K562 (cell line): ENCODE data around the gene IGF1R. TPM values are rescaled to one million over a fixed set of nuclear protein-coding genes. Genes with fewer than 3 reads are reported as not detected.

ENCODE experiments used
- ATF2 ChIP-seq: sonication (generic); formaldehyde crosslinking; IDR thresholded peaks from 2 replicates; pipeline ENCODE4 v1.8.1; 2022; ENCODE audit warnings: missing genetic modification reagents
- CHD2 ChIP-seq: IDR thresholded peaks from 2 replicates; pipeline ENCODE4 v1.6.1; 2011; ENCODE audit warnings: low read depth, low read length
- CTCF ChIP-seq, 3 experiments: IDR thresholded peaks in 2 of 3; conservative IDR thresholded peaks in 1 of 3; 2 replicates each; pipeline ENCODE4 v1.5.1; 2011 to 2012; ENCODE audit warnings: low read length in 3 of 3, mild to moderate bottlenecking in 3 of 3, control low read depth in 2 of 3, improper control_type of control experiment in 1 of 3, inconsistent platforms in 1 of 3, low read depth in 1 of 3, mixed read lengths in 1 of 3, moderate library complexity in 1 of 3; ENCODE audit not compliant: insufficient read depth in 2 of 3
- FOSL1 ChIP-seq: fragments of 200-800 bp; sonication (Bioruptor generic); conservative IDR thresholded peaks from 2 replicates; pipeline ENCODE4 v1.6.1; 2016; ENCODE audit warnings: missing genetic modification characterization, missing compliant biosample characterization
- KDM4B ChIP-seq, 2 experiments: fragments of 450-650 bp in 1 of 2; sonication (generic) in 1 of 2; IDR thresholded peaks; 2 replicates each; pipeline ENCODE4 v1.6.1; 2016 to 2017; ENCODE audit warnings: borderline replicate concordance in 2 of 2, antibody characterized with exemption in 1 of 2, low read depth in 1 of 2, mild to moderate bottlenecking in 1 of 2
- MAFG ChIP-seq: fragments of 450-650 bp; conservative IDR thresholded peaks from 2 replicates; pipeline ENCODE4 v1.6.1; 2016; ENCODE audit warnings: missing genetic modification characterization, missing compliant biosample characterization
- MTA2 ChIP-seq: fragments of 450-650 bp; IDR thresholded peaks from 2 replicates; pipeline ENCODE4 v1.6.1; 2016; ENCODE audit warnings: low read depth
- NFIC ChIP-seq: fragments of 450-650 bp; IDR thresholded peaks from 2 replicates; pipeline ENCODE4 v1.6.1; 2017; ENCODE audit warnings: mild to moderate bottlenecking, inconsistent platforms
- NR3C1 ChIP-seq: sonication (generic); formaldehyde crosslinking; IDR thresholded peaks from 2 replicates; pipeline ENCODE4 v1.8.1; 2022; ENCODE audit warnings: missing genetic modification reagents
- PURB ChIP-seq: sonication (generic); formaldehyde crosslinking; IDR thresholded peaks from 2 replicates; pipeline ENCODE4 v1.9.0; 2021; ENCODE audit warnings: low read depth, mild to moderate bottlenecking, missing genetic modification reagents
- PYGO2 ChIP-seq: fragments of 450-650 bp; IDR thresholded peaks from 2 replicates; pipeline ENCODE4 v1.6.1; 2016; ENCODE audit warnings: mild to moderate bottlenecking, missing genetic modification characterization, moderate library complexity, missing compliant biosample characterization
- RBFOX2 ChIP-seq: fragments of 200-400 bp; formaldehyde crosslinking; IDR thresholded peaks from 2 replicates; pipeline ENCODE4 v1.6.1; 2017; ENCODE audit warnings: low read depth, mild to moderate bottlenecking, low read length, moderate library complexity
- RBM22 ChIP-seq: fragments of 200-400 bp; formaldehyde crosslinking; IDR thresholded peaks from 2 replicates; pipeline ENCODE4 v1.6.1; 2018; ENCODE audit warnings: low read length, low read depth; ENCODE audit not compliant: poor library complexity, severe bottlenecking
- TAL1 ChIP-seq: fragments of 450-650 bp; IDR thresholded peaks from 2 replicates; pipeline ENCODE4 v1.6.1; 2016; ENCODE audit warnings: mild to moderate bottlenecking
- ZNF133 ChIP-seq: fragments of 250-450 bp; sonication (Bioruptor Pico); IDR thresholded peaks from 2 replicates; pipeline ENCODE4 v1.4.0; 2020; ENCODE audit warnings: mild to moderate bottlenecking
- ZNF316 ChIP-seq: fragments of 450-650 bp; IDR thresholded peaks from 2 replicates; pipeline ENCODE4 v1.6.1; 2016
- ZNF395 ChIP-seq: fragments of 200-800 bp; sonication (Bioruptor generic); IDR thresholded peaks from 2 replicates; pipeline ENCODE4 v1.6.1; 2017; ENCODE audit warnings: missing genetic modification characterization, missing compliant biosample characterization
- ZNF398 ChIP-seq: fragments of 250-450 bp; sonication (Bioruptor Pico); IDR thresholded peaks from 2 replicates; pipeline ENCODE4 v1.8.0; 2021; ENCODE audit warnings: moderate library complexity, mild to moderate bottlenecking, inconsistent platforms
- ZNF561 ChIP-seq: fragments of 450-650 bp; formaldehyde crosslinking; conservative IDR thresholded peaks from 2 replicates; pipeline ENCODE4 v1.4.0; 2020; ENCODE audit warnings: mild to moderate bottlenecking, moderate library complexity
- ZNF589 ChIP-seq: fragments of 200-800 bp; sonication (Bioruptor generic); IDR thresholded peaks from 2 replicates; pipeline ENCODE4 v1.6.1; 2016; ENCODE audit warnings: low read depth, missing genetic modification characterization, missing compliant biosample characterization
- polyA plus RNA-seq, 8 experiments: library from polyadenylated mRNA; depleted of rRNA in 4 of 8; stranded (reverse) in 5 of 8; unstranded in 3 of 8; fragments of >200 nt; fragmentation: Nextera tagmentation in 2 of 8; fragmentation: Illumina TruSeq in 1 of 8; extraction: Ambion mirVana in 2 of 8; extraction: Trizol in 1 of 8; gene quantifications; 2 replicates each; pipeline versions ENCODE4 v1.2.1 to v1.2.3, GENCODE V29; 2011 to 2014; ENCODE audit warnings: inconsistent platforms in 1 of 8, missing spikeins in 1 of 8
- total RNA-seq, 7 experiments: library from RNA; depleted of rRNA in 6 of 7; stranded (reverse); fragments of >200 nt in 6 of 7; fragmentation: Illumina TruSeq in 2 of 7; extraction: Trizol in 2 of 7; gene quantifications; 2 replicates each; pipeline versions ENCODE4 v1.2.1 to v1.2.3, GENCODE V29; 2011 to 2021; ENCODE audit warnings: low replicate concordance in 1 of 7

Gene IGF1R
- total and polyA plus RNA-seq, 9 of the 15 experiments (the other 6 are each of a cell fraction or from before 2014, with no cell fraction given) = 0.35 to 8.0 (median 1.6) TPM

- no peak for TF ChIP-seq KDM4B (IDR thresholded peaks at IDR 0.05; ENCODE audit: borderline replicate concordance in 2 of 2, low read depth in 1 of 2)
- TF ChIP-seq MTA2 = no peak
- no peak for TF ChIP-seq ZNF561 (CRISPR knock-in tag)
- TF ChIP-seq FOSL1 (tag) = peak; percentile 52
- no peak for TF ChIP-seq RBM22
- TF ChIP-seq TAL1 = no peak
- peak; percentile 92 for TF ChIP-seq ZNF589 (CRISPR knock-in tag)
- no peak for TF ChIP-seq CTCF (IDR thresholded peaks at IDR 0.05 in 2 of 3, conservative IDR thresholded peaks at IDR 0.05 in 1 of 3; ENCODE audit: insufficient read depth in 2 of 3, low read depth in 1 of 3, low read length in 3 of 3)
- TF ChIP-seq ZNF133 (CRISPR knock-in tag) = no peak
- TF ChIP-seq ZNF316 = no peak
- peak; percentile 37; the same call in 1 of the 2 replicates for TF ChIP-seq RBFOX2
- TF ChIP-seq PURB (CRISPR knock-in tag) = no peak
- TF ChIP-seq ZNF395 (CRISPR knock-in tag) = peak; percentile 88; the same call in 1 of the 2 replicates
- no peak for TF ChIP-seq NR3C1
- no peak for TF ChIP-seq PYGO2
- TF ChIP-seq CHD2 = no peak
- TF ChIP-seq ATF2 (CRISPR knock-in tag) = no peak
- no peak for TF ChIP-seq MAFG (tag)
- TF ChIP-seq NFIC = no peak
- TF ChIP-seq ZNF398 = no peak
These were observed at the start of gene IGF1R (continued) for GRCh38 chr15:98647774-98648653.
